HG03439 (cell line): ENCODE measurements around the gene GNAS-AS1.

Experiments
- ATAC-seq: cut with Tn5 transposase; IDR thresholded peaks from one replicate; pipeline ENCODE4 v1.9.1; 2021; ENCODE audit warnings: mild to moderate bottlenecking, moderate library complexity; ENCODE audit not compliant: unreplicated experiment

GNAS-AS1 gene

GRCh38 chr20:58850693-58851174 lies at the start of gene GNAS-AS1:
Gene GNAS-AS1, minus strand, starts transcription at chr20:58850902.
- peak; percentile 76 for ATAC-seq

GRCh38 chr20:58900397-58900796 lies 49.7 kb upstream of the GNAS-AS1 start:
- no peak for ATAC-seq

DNA sequence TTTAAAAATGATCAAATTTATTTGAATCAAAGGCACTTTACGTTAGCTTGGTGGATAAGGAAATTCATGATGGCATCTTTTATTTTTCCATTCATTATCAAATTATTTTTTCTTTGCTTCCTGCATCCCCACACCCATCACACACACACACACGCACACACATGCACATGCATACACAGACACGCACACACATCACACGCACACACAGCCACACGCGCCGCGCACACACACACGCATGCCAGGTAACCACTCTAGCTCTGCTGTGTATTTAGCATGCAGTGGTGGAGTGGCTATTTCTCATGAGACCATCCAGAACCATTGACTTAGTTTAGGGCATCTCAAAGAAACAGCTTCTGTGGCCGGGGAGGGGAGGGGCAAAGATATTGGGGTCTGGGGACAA lies 48.8 kb upstream of the GNAS-AS1 start:
- ATAC-seq: no peak

- no peak for ATAC-seq
Measured at GRCh38 chr20:58898629-58899408, 48.1 kb upstream of the GNAS-AS1 start.

DNA sequence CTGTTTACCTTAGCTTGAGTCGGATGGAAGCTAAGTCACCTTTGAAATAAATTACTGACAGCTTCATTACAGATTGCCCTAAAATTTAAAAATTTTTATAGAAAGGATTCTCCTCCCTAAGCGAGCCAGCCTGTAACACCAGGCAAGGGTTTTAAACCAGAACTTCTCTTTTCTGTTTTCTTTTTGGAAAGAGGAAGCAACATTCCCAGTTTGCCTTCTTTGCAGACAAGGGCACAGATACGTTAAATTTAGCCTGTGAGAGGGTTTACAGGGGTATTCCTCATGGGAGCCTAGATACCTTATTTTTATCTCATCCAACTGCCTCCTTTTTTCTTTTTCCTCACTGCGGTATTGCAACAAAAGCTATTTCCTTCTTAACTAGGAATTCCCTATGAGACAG lies 46.8 kb upstream of the GNAS-AS1 start:
- no peak for ATAC-seq

DNA sequence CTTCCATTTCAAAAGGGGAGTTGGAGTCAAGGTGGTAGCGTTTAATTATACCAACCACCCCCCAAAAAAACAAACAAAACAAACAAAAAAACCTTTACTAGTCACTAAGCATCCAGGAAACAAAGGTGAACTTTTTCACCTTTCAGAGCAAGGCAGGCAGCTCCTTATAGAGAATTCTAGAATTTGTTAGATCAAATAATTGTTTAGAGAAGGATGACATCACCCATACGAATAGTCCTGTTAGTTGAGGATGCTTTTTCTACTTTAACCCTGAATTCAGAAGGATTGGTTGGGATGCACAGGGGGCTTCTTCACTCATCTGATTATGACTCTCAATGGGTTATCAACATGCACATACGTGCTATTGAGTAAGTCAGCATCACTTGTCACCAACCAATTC lies 46.1 kb upstream of the GNAS-AS1 start:
- no peak for ATAC-seq

- no peak for ATAC-seq
Measured at GRCh38 chr20:58895448-58896180, 44.9 kb upstream of the GNAS-AS1 start.

DNA sequence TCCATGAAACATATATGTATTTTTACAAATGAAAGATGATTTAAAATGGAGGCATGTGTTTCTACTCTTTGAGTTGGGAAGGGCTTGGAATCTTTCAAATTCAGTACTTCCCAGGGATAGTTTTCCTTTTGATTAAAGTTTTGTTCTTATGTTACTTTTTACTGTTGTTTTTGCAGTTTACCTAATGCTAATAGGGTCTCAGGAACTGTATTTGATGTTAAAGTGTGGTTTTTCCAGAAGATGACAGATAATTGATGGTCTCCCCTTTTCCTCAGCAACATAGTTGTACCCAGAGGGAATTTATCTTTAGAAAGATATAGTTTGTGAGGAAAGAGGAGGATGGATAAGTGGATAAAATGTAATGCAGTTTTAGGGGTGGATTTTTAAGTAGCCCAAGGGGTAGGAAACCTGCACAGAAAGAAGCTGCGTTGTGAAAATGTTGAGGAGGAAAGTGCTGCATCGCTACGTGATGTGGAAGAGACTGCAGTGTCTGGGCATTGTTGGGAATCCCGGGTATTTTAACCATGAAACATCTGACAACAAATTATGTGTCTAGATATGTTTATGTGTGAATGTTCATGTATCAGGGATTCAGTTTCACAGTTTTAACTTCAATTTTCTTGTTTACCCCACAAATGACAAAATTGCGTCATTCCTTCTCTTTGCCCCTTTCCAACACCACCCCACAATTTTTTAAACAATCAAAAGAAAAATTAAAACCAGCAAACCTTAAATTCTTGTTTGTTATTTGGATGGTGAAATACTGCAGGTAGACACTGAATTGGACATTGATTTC lies 44.1 kb upstream of the GNAS-AS1 start:
- ATAC-seq: no peak

DNA sequence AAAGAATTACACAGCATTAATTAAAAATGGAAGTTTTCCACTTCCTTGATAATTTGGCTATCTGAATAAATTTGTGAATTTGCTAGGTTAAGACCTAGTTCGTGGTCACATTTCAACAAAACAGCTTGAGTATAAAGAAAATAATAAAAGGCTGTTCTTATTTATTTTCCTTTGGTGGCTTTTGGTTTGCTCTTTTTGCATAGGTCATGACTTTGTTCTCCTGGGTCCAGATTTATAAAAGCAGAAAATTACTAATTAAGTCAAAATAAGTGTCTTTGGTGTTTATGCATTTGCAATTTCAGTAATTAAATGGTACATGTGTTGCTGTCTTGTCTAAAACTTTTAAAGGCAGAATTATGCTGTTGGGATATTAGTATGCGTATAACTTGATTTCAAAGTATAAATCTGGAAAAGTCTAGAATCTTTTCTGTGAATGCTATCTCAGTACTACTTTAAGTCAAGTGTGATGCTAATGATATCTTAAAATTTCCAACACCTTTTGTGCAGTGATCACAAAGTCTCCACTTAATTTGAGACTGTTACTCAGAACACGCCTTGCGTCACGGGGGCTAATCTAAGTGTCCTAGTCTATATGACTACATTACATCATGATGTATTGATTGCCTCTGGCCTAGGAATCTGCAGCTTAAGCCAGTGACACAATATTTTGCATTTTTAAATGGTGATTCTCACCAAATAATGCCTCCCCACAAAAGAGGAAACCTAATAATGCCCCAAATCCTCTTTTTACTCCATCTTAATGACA lies 42.8 kb upstream of the GNAS-AS1 start:
- no peak for ATAC-seq

GRCh38 chr20:58892932-58893224 lies 42.2 kb upstream of the GNAS-AS1 start:
- no peak for ATAC-seq

GRCh38 chr20:58892141-58892931 lies 41.6 kb upstream of the GNAS-AS1 start:
- no peak for ATAC-seq

DNA sequence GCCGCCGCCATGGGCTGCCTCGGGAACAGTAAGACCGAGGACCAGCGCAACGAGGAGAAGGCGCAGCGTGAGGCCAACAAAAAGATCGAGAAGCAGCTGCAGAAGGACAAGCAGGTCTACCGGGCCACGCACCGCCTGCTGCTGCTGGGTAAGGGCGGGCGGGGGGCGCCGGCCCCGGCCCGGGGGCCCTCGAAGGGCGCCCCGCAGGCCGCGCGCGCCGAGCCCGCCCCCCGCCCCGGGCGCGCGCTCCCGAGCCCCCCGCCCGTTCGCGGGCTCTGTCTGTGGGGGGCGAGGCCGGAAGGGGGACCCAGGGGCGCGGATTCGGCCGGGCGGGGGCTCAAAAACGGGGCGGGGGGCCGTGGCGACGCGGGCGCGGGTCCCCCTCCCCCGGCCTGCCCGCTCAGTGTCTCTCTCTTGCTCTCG lies 41.0 kb upstream of the GNAS-AS1 start:
- ATAC-seq: no peak

DNA sequence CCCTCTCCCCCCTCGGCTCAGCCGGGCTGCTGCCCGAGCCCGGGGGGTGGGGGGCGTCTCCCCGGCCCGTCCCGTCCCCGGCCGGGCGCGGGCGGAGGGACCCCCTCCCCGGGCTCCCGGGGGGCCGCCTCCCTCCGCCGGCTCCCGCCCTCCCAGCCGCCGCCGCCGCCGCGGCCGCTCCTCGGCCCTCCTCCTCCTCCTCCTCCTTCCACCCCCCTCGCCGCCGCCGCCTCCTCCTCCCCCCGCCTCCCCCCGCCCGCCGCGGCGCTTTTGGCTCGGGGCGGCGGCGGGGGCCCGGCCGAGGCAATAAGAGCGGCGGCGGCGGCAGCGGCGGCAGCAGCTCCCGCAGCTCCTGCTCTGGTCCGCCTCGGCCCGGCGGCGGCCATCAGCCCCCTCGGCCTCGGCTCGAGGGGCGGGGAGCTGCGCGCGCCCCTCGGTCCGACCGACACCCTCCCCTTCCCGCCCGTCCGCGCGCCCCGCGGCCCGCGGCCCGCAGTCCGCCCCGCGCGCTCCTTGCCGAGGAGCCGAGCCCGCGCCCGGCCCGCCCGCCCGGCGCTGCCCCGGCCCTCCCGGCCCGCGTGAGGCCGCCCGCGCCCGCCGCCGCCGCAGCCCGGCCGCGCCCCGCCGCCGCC lies 40.5 kb upstream of the GNAS-AS1 start:
- ATAC-seq: no peak

DNA sequence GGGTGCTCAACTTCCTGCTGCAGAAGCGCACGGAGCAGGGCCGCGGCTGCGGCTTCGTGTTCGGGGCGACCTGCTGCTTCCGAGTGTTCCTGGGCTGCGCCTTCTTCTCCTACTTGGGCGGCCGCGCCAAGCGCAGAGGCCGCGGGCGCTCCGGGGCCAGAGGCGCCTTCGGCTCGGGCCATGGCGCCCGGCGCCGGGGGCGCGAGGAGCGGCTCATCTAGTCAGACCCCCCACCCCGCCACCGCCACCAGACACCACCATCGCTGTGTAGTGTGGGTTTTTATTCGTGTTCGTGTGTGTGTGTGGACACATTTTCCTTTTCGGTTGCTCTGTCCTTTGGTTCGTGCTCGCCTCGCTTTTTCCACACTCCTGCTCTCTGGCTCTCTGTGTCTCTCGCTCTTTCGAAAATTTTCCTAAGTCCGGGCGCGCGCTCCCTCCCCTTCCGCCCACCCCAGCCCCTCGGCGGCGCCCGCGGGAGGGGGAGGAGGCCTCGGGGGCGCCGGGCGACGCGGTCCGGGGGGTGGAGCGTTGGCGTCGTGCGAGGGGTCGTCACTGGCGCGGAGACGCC lies 39.9 kb upstream of the GNAS-AS1 start:
- no peak for ATAC-seq

DNA sequence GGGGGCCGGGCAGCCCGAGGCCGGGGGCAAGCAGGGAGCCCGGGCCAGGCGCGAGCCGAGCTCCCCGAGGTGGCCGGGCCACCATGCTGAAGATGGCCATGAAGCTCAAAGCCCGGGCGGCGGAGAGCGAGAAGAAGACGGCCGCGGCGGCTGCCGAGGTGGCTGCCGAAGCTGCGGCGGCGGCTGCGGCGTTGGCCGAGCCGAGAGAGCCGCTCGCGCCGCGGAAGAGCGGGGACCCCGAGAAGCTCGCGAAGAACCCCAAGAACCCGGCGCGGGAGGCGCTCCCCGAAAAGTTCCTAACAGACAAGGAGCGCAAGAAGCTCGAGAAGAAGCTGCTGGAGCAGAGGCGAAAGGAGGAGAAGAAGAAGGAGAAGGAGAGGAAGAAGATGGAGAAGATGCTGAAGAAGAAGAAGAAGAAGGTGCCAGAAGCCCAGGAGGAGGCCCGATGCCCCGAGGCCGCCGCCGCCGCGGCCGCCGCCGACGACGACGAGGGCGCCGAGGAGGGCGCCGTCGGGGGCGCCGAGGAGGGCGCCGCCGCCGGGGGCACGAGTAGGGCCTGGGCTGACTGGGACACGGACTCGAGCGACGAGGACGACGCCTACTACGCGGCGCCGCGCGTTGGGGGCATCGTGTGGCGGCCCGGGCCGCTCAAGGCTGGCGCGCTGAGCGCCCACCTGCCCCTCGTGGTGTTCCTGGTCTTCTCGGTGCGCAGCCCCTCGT lies 39.3 kb upstream of the GNAS-AS1 start:
- no peak for ATAC-seq

DNA sequence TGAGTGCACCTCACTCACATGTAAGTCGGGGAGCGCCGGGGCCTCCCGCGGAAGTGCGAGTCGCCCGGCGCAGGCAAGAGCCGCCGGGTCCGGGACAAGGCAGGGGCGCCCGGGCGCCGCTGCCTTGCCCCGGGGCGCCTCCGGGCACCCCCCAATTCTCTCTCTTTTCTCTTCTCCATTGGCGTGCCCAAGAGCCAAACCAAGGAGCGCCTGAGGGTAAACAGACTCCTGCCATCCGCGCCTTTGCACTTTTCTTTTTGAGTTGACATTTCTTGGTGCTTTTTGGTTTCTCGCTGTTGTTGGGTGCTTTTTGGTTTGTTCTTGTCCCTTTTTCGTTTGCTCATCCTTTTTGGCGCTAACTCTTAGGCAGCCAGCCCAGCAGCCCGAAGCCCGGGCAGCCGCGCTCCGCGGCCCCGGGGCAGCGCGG lies 38.6 kb upstream of the GNAS-AS1 start:
- ATAC-seq: no peak

GRCh38 chr20:58888521-58889333 lies 38.0 kb upstream of the GNAS-AS1 start:
- peak; percentile 43 for ATAC-seq

DNA sequence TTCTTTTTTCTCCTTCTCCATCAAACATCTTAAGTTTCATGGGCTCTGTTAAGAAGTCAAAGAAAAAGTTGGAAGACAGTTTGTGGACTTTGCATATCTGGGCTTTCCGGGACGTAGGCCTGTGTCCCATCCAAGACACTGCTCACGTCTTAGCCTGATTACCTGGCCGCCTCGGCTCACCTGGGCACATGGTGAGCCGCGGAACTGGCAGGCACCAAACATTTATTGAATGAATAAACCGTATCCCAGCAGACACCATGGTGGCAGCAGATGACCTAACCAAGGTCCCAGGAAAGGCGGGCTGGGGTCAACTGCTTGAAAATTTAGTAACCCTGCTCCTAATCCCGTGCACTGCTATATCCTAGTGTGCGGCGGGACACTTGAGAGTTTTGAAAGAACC lies 37.4 kb upstream of the GNAS-AS1 start:
- ATAC-seq: no peak
